Measurements from ENCODE around the gene ANKRD24.

DNA sequence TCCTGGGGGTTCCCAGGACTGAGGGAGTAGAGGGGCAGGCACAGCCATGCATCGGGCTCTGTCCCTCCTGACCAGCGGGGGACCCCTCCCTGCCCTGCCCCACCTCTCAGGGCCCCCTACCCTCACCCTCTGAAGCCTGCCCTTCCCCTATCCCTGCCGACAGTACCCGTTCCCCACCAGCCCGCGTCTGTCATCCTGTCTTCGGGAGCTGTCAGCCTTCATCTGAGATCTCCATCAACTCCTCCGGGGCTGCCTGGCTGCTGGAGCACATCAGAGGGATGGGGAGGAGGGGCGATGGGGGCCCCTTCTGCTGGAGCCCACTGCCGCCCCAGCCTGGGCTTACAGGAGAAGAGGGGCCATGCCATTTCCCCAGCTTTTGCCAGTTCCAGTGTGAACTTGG, 90.4 kb downstream of the ANKRD24 start:
- TF ChIP-seq, protein P1, sequence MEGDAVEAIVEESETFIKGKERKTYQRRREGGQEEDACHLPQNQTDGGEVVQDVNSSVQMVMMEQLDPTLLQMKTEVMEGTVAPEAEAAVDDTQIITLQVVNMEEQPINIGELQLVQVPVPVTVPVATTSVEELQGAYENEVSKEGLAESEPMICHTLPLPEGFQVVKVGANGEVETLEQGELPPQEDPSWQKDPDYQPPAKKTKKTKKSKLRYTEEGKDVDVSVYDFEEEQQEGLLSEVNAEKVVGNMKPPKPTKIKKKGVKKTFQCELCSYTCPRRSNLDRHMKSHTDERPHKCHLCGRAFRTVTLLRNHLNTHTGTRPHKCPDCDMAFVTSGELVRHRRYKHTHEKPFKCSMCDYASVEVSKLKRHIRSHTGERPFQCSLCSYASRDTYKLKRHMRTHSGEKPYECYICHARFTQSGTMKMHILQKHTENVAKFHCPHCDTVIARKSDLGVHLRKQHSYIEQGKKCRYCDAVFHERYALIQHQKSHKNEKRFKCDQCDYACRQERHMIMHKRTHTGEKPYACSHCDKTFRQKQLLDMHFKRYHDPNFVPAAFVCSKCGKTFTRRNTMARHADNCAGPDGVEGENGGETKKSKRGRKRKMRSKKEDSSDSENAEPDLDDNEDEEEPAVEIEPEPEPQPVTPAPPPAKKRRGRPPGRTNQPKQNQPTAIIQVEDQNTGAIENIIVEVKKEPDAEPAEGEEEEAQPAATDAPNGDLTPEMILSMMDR (IDR thresholded peaks at IDR 0.05; ENCODE audit: insufficient read depth, low read length), result no peak
- TF ChIP-seq, protein P2, sequence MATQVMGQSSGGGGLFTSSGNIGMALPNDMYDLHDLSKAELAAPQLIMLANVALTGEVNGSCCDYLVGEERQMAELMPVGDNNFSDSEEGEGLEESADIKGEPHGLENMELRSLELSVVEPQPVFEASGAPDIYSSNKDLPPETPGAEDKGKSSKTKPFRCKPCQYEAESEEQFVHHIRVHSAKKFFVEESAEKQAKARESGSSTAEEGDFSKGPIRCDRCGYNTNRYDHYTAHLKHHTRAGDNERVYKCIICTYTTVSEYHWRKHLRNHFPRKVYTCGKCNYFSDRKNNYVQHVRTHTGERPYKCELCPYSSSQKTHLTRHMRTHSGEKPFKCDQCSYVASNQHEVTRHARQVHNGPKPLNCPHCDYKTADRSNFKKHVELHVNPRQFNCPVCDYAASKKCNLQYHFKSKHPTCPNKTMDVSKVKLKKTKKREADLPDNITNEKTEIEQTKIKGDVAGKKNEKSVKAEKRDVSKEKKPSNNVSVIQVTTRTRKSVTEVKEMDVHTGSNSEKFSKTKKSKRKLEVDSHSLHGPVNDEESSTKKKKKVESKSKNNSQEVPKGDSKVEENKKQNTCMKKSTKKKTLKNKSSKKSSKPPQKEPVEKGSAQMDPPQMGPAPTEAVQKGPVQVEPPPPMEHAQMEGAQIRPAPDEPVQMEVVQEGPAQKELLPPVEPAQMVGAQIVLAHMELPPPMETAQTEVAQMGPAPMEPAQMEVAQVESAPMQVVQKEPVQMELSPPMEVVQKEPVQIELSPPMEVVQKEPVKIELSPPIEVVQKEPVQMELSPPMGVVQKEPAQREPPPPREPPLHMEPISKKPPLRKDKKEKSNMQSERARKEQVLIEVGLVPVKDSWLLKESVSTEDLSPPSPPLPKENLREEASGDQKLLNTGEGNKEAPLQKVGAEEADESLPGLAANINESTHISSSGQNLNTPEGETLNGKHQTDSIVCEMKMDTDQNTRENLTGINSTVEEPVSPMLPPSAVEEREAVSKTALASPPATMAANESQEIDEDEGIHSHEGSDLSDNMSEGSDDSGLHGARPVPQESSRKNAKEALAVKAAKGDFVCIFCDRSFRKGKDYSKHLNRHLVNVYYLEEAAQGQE (IDR thresholded peaks at IDR 0.05; ENCODE audit: insufficient replicate concordance, low read depth), result no peak
- TF ChIP-seq POLR2AphosphoS5 (IDR thresholded peaks at IDR 0.05; ENCODE audit: low read depth), result no peak

Data from HL-60 (cell line).